ENCODE data around the gene PTPRH.

The PTPRH gene

GRCh38 chr19:55141696-55142095 lies 67.6 kb downstream of the PTPRH start:
- Histone ChIP-seq H3K14ac (ENCODE audit: low read length) (no peak overlapping the region), H3K4ac (ENCODE audit: low read depth, low read length) (no peak overlapping the region), H3K36me3 (ENCODE audit: control insufficient read depth in 1 of 2, insufficient read depth in 2 of 2, low read length in 2 of 2) (no peaks in the 10 kb centered on the region), H2BK120ac (ENCODE audit: insufficient read depth, low read length, poor library complexity) (no peak overlapping the region), H4K12ac (ENCODE audit: low read depth, low read length) (no peak overlapping the region), H3K27me3 (ENCODE audit: insufficient read depth, low read length) (no peaks in the 10 kb centered on the region), H3K9ac (ENCODE audit: low read length) (no peak overlapping the region), H3K79me2 (ENCODE audit: control insufficient read depth, insufficient read depth, low read length, poor library complexity) (no peaks in the 10 kb centered on the region), H3K18ac (ENCODE audit: low read length) (no peak overlapping the region), H3K23ac (ENCODE audit: low read length) (no peak overlapping the region), H3K4me2 (ENCODE audit: low read length) (no peak overlapping the region), H3K4me1 (ENCODE audit: control insufficient read depth in 1 of 2, insufficient read depth in 2 of 2, low read length in 2 of 2) (peaks cover 0 to 2% of the 10 kb centered on the region in 2 experiments), H3K79me1 (ENCODE audit: low read length) (no peaks in the 10 kb centered on the region), H2AFZ (ENCODE audit: insufficient read depth, low read length, poor library complexity) (no peak overlapping the region), H3K27ac (ENCODE audit: low read depth, low read length) (no peak overlapping the region), H3K4me3 (ENCODE audit: low read depth, low read length) (no peak overlapping the region), H3K9me3 (ENCODE audit: insufficient read depth, low read depth, low read length) (peaks cover 1% of the 10 kb centered on the region), H2AK5ac (ENCODE audit: low read length) (no peak overlapping the region), H2BK5ac (ENCODE audit: low read depth, low read length, poor library complexity) (no peak overlapping the region), H2BK12ac (ENCODE audit: low read length) (no peak overlapping the region), H4K91ac (ENCODE audit: low read depth, low read length) (no peak overlapping the region), H4K8ac (ENCODE audit: low read depth, low read length) (no peak overlapping the region)
- no CpG with 5 or more reads among the region's 21 CpGs for WGBS (ENCODE audit: extremely low coverage, insufficient coverage, insufficient read length)
- no peak for DNase-seq

- Histone ChIP-seq H3K23ac (ENCODE audit: low read length) (no peak overlapping the region), H2BK5ac (ENCODE audit: low read depth, low read length, poor library complexity) (no peak overlapping the region), H4K12ac (ENCODE audit: low read depth, low read length) (no peak overlapping the region), H3K79me1 (ENCODE audit: low read length) (no peaks in the 10 kb centered on the region), H4K91ac (ENCODE audit: low read depth, low read length) (no peak overlapping the region), H2AFZ (ENCODE audit: insufficient read depth, low read length, poor library complexity) (no peak overlapping the region), H3K27me3 (ENCODE audit: insufficient read depth, low read length) (no peaks in the 10 kb centered on the region), H3K79me2 (ENCODE audit: control insufficient read depth, insufficient read depth, low read length, poor library complexity) (no peaks in the 10 kb centered on the region), H3K4me3 (ENCODE audit: low read depth, low read length) (no peak overlapping the region), H3K4me1 (ENCODE audit: control insufficient read depth in 1 of 2, insufficient read depth in 2 of 2, low read length in 2 of 2) (peaks cover 0 to 7% of the 10 kb centered on the region in 2 experiments), H2AK5ac (ENCODE audit: low read length) (no peak overlapping the region), H2BK120ac (ENCODE audit: insufficient read depth, low read length, poor library complexity) (no peak overlapping the region), H3K4ac (ENCODE audit: low read depth, low read length) (no peak overlapping the region), H3K36me3 (ENCODE audit: control insufficient read depth in 1 of 2, insufficient read depth in 2 of 2, low read length in 2 of 2) (no peaks in the 10 kb centered on the region), H4K8ac (ENCODE audit: low read depth, low read length) (no peak overlapping the region), H3K9ac (ENCODE audit: low read length) (no peak overlapping the region), H3K27ac (ENCODE audit: low read depth, low read length) (no peak overlapping the region), H3K9me3 (ENCODE audit: insufficient read depth, low read depth, low read length) (peaks cover 1% of the 10 kb centered on the region), H3K18ac (ENCODE audit: low read length) (no peak overlapping the region), H3K14ac (ENCODE audit: low read length) (no peak overlapping the region), H3K4me2 (ENCODE audit: low read length) (no peak overlapping the region), H2BK12ac (ENCODE audit: low read length) (no peak overlapping the region)
- DNase-seq = no peak
- no CpG with 5 or more reads among the region's 9 CpGs for WGBS (ENCODE audit: extremely low coverage, insufficient coverage, insufficient read length)
These were observed 71.4 kb downstream of the PTPRH start for GRCh38 chr19:55137915-55138314.

GRCh38 chr19:55136399-55137102 lies 72.8 kb downstream of the PTPRH start:
- H3K4me3 ChIP-seq (ENCODE audit: low read depth, low read length) = no peak overlapping the region
- no peaks in the 10 kb centered on the region for H3K79me2 ChIP-seq (ENCODE audit: control insufficient read depth, insufficient read depth, low read length, poor library complexity)
- H2BK12ac ChIP-seq (ENCODE audit: low read length) = no peak overlapping the region
- DNase-seq = no peak
- H3K36me3 ChIP-seq (ENCODE audit: control insufficient read depth in 1 of 2, insufficient read depth in 2 of 2, low read length in 2 of 2) = no peaks in the 10 kb centered on the region
- H3K14ac ChIP-seq (ENCODE audit: low read length) = no peak overlapping the region
- no peak overlapping the region for H3K23ac ChIP-seq (ENCODE audit: low read length)
- H3K9me3 ChIP-seq (ENCODE audit: insufficient read depth, low read depth, low read length) = no peaks in the 10 kb centered on the region
- no CpG with 5 or more reads among the region's 17 CpGs for WGBS (ENCODE audit: extremely low coverage, insufficient coverage, insufficient read length)
- H3K4me1 ChIP-seq (ENCODE audit: control insufficient read depth in 1 of 2, insufficient read depth in 2 of 2, low read length in 2 of 2) = peaks cover 0 to 7% of the 10 kb centered on the region in 2 experiments
- no peak overlapping the region for H3K4me2 ChIP-seq (ENCODE audit: low read length)
- H2BK120ac ChIP-seq (ENCODE audit: insufficient read depth, low read length, poor library complexity) = no peak overlapping the region
- no peak overlapping the region for H3K9ac ChIP-seq (ENCODE audit: low read length)
- no peak overlapping the region for H2BK5ac ChIP-seq (ENCODE audit: low read depth, low read length, poor library complexity)
- H2AFZ ChIP-seq (ENCODE audit: insufficient read depth, low read length, poor library complexity) = no peak overlapping the region
- no peaks in the 10 kb centered on the region for H3K27me3 ChIP-seq (ENCODE audit: insufficient read depth, low read length)
- H4K8ac ChIP-seq (ENCODE audit: low read depth, low read length) = no peak overlapping the region
- H4K91ac ChIP-seq (ENCODE audit: low read depth, low read length) = no peak overlapping the region
- no peaks in the 10 kb centered on the region for H3K79me1 ChIP-seq (ENCODE audit: low read length)
- H3K18ac ChIP-seq (ENCODE audit: low read length) = no peak overlapping the region
- no peak overlapping the region for H2AK5ac ChIP-seq (ENCODE audit: low read length)
- no peak overlapping the region for H3K27ac ChIP-seq (ENCODE audit: low read depth, low read length)
- no peak overlapping the region for H3K4ac ChIP-seq (ENCODE audit: low read depth, low read length)
- H4K12ac ChIP-seq (ENCODE audit: low read depth, low read length) = no peak overlapping the region

GRCh38 chr19:55134736-55135135 lies 74.6 kb downstream of the PTPRH start:
- H2AFZ ChIP-seq (ENCODE audit: insufficient read depth, low read length, poor library complexity) = no peak overlapping the region
- H3K4me1 ChIP-seq (ENCODE audit: control insufficient read depth in 1 of 2, insufficient read depth in 2 of 2, low read length in 2 of 2) = peaks cover 0 to 7% of the 10 kb centered on the region in 2 experiments

More at GRCh38 chr19:55134736-55135135, 74.6 kb downstream of the PTPRH start:
- no peaks in the 10 kb centered on the region for H3K9me3 ChIP-seq (ENCODE audit: insufficient read depth, low read depth, low read length)
- H3K27ac ChIP-seq (ENCODE audit: low read depth, low read length) = no peak overlapping the region
- no peak overlapping the region for H2BK12ac ChIP-seq (ENCODE audit: low read length)
- no peak overlapping the region for H4K91ac ChIP-seq (ENCODE audit: low read depth, low read length)
- H4K12ac ChIP-seq (ENCODE audit: low read depth, low read length) = no peak overlapping the region
- H3K23ac ChIP-seq (ENCODE audit: low read length) = no peak overlapping the region
- H3K4ac ChIP-seq (ENCODE audit: low read depth, low read length) = no peak overlapping the region
- no peaks in the 10 kb centered on the region for H3K27me3 ChIP-seq (ENCODE audit: insufficient read depth, low read length)
- no peak overlapping the region for H2BK120ac ChIP-seq (ENCODE audit: insufficient read depth, low read length, poor library complexity)
- H2BK5ac ChIP-seq (ENCODE audit: low read depth, low read length, poor library complexity) = no peak overlapping the region
- H3K14ac ChIP-seq (ENCODE audit: low read length) = no peak overlapping the region
- no peaks in the 10 kb centered on the region for H3K79me2 ChIP-seq (ENCODE audit: control insufficient read depth, insufficient read depth, low read length, poor library complexity)
- DNase-seq = no peak
- no peak overlapping the region for H2AK5ac ChIP-seq (ENCODE audit: low read length)
- H3K79me1 ChIP-seq (ENCODE audit: low read length) = no peaks in the 10 kb centered on the region
- no peak overlapping the region for H4K8ac ChIP-seq (ENCODE audit: low read depth, low read length)
- WGBS (ENCODE audit: extremely low coverage, insufficient coverage, insufficient read length) = no CpG with 5 or more reads among the region's 3 CpGs
- no peak overlapping the region for H3K4me2 ChIP-seq (ENCODE audit: low read length)
- no peak overlapping the region for H3K9ac ChIP-seq (ENCODE audit: low read length)
- H3K36me3 ChIP-seq (ENCODE audit: control insufficient read depth in 1 of 2, insufficient read depth in 2 of 2, low read length in 2 of 2) = no peaks in the 10 kb centered on the region
- H3K18ac ChIP-seq (ENCODE audit: low read length) = no peak overlapping the region
- H3K4me3 ChIP-seq (ENCODE audit: low read depth, low read length) = no peak overlapping the region

All from trophoblast cell (in vitro differentiated cells and primary cell).